ENCODE results near the gene TP53BP1. TPM values are rescaled to one million over a fixed set of nuclear protein-coding genes. Genes with fewer than 3 reads are reported as not detected.

TP53BP1 gene
- total RNA-seq, 4 donors from 2014 or later: 9.0 to 17.0 (median 13.3) TPM

DNA sequence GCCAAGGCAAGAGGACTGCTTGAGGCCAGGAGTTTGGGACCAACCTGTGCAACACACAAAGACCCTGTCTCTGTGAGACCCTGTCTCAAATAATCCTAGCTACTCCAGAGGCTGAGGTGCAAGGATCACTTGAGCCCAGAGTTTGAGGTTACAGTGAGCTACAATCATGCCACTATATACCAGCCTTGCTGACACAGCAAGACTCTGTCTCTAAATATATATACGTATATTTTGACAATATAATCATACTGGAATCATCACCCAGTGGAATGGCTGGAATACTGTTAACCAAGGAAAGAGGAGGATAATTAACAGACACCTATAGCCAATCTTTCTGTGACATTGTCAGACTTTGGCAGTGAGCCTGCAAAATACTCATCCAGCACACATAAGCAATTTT lies 15.5 kb upstream of the TP53BP1 start:
- no peak for DNase-seq
- no peak for ATAC-seq
- intact Hi-C loops (cut with DNase I; ENCODE audit: low total_unique reads) (no loop called here), in situ Hi-C loops (cut with MboI; ENCODE audit: low sequenced_read_pairs in 4 of 4) (no loop called here)
- TF ChIP-seq POLR2A (IDR thresholded peaks at IDR 0.05): no peak
- TF ChIP-seq, protein P1, sequence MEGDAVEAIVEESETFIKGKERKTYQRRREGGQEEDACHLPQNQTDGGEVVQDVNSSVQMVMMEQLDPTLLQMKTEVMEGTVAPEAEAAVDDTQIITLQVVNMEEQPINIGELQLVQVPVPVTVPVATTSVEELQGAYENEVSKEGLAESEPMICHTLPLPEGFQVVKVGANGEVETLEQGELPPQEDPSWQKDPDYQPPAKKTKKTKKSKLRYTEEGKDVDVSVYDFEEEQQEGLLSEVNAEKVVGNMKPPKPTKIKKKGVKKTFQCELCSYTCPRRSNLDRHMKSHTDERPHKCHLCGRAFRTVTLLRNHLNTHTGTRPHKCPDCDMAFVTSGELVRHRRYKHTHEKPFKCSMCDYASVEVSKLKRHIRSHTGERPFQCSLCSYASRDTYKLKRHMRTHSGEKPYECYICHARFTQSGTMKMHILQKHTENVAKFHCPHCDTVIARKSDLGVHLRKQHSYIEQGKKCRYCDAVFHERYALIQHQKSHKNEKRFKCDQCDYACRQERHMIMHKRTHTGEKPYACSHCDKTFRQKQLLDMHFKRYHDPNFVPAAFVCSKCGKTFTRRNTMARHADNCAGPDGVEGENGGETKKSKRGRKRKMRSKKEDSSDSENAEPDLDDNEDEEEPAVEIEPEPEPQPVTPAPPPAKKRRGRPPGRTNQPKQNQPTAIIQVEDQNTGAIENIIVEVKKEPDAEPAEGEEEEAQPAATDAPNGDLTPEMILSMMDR (IDR thresholded peaks at IDR 0.05 in 4 of 5, conservative IDR thresholded peaks at IDR 0.05 in 1 of 5): no peak
- H3K4me3 ChIP-seq: no peak overlapping the region
- H3K27me3 ChIP-seq: no peaks in the 10 kb centered on the region
- H3K36me3 ChIP-seq: no peaks in the 10 kb centered on the region
- peak overlapping the region; percentile 84 to 93 (median 92) for H3K27ac ChIP-seq
- H3K4me1 ChIP-seq: peaks cover 31 to 32% of the 10 kb centered on the region in 2 donors
- H3K9me3 ChIP-seq: no peaks in the 10 kb centered on the region

DNA sequence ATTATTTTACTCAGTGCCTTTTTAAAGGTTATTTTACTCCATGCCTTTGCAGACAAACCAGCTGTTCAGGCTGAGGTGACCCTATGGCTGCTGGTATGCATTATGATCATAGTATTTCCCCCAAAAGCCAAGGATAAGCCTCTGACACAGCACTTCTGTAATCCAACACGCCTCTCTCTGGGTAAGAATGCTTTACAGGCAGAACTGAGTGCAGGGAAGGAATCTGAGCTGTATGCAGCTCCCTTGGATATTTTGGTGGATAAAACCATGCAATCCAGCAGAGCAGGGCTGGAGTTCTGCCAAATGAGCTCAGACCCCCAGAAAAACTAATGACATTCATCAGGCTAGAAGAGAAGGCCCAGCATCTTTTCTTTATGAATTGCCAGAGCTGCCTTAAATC lies 12.8 kb upstream of the TP53BP1 start:
- intact Hi-C loops (cut with DNase I; ENCODE audit: low total_unique reads) (no loop called here), in situ Hi-C loops (cut with MboI; ENCODE audit: low sequenced_read_pairs in 4 of 4) (no loop called here)
- no peak for ATAC-seq
- H3K9me3 ChIP-seq: no peaks in the 10 kb centered on the region
- no peak for DNase-seq
- no peak overlapping the region for H3K27ac ChIP-seq
- peaks cover 20 to 24% of the 10 kb centered on the region in 2 donors for H3K4me1 ChIP-seq
- no peak overlapping the region for H3K4me3 ChIP-seq
- no peaks in the 10 kb centered on the region for H3K27me3 ChIP-seq
- H3K36me3 ChIP-seq: no peaks in the 10 kb centered on the region
- TF ChIP-seq, protein P1 (IDR thresholded peaks at IDR 0.05 in 4 of 5, conservative IDR thresholded peaks at IDR 0.05 in 1 of 5): no peak
- TF ChIP-seq POLR2A (IDR thresholded peaks at IDR 0.05): no peak

DNA sequence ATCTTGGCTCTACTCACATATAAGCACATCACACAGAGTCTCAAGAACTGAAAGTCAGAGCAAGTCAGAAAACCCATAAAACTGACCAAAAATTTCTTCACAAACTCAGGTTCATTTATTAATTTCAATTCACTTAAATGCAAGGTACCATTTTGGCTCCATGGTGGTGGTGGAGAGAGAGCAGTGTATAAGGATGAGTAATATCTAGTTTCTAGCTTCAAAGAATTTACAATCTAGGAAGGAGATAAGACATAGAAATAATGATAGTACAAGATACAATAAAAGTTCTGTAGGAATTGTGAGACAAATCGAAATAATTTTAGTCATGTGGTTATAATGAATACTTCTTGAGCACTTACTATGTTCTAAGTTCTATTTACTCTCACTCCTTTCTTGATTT lies 6.7 kb upstream of the TP53BP1 start:
- no peaks in the 10 kb centered on the region for H3K9me3 ChIP-seq
- intact Hi-C loops (cut with DNase I; ENCODE audit: low total_unique reads) (no loop called here), in situ Hi-C loops (cut with MboI; ENCODE audit: low sequenced_read_pairs in 4 of 4) (loop anchor here in 1 of 4 donors (10.0 kb wide), 1 partner anchor 165 kb away; the partner anchor contains the start of gene LCMT2)
- no peaks in the 10 kb centered on the region for H3K36me3 ChIP-seq
- H3K4me3 ChIP-seq: no peak overlapping the region
- DNase-seq: no peak
- no peaks in the 10 kb centered on the region for H3K27me3 ChIP-seq
- ATAC-seq: no peak
- H3K27ac ChIP-seq: no peak overlapping the region
- no peak for TF ChIP-seq POLR2A (IDR thresholded peaks at IDR 0.05)
- TF ChIP-seq, protein P1 (IDR thresholded peaks at IDR 0.05 in 4 of 5, conservative IDR thresholded peaks at IDR 0.05 in 1 of 5): no peak
- H3K4me1 ChIP-seq: no peaks in the 10 kb centered on the region

DNA sequence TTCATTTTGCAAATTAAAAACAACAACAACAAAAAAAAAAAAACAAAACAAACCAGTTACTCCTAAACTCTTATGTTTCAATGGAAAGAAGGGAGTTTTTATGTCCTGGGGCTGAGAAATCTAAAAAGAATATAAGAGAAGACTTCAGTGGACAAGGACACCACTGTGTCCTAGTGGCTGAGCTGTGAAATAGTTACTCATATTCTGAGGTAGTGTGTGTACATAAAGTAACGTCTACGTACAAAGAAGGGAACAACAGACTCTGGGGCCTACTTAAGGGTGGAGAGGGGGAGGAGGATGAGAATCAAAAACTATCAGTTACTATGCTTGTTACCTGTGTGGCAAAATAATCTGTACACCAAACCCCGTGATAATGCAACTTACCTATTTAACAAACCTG lies 6.0 kb upstream of the TP53BP1 start:
- intact Hi-C loops (cut with DNase I; ENCODE audit: low total_unique reads): no loop called here
- Histone ChIP-seq H3K27me3 (no peaks in the 10 kb centered on the region), H3K9me3 (no peaks in the 10 kb centered on the region), H3K27ac (no peak overlapping the region), H3K36me3 (no peaks in the 10 kb centered on the region), H3K4me1 (no peaks in the 10 kb centered on the region), H3K4me3 (no peak overlapping the region)
- ATAC-seq (no peak), DNase-seq (no peak)
- TF ChIP-seq, protein P1 (IDR thresholded peaks at IDR 0.05 in 4 of 5, conservative IDR thresholded peaks at IDR 0.05 in 1 of 5): no peak
- TF ChIP-seq POLR2A (IDR thresholded peaks at IDR 0.05): no peak
- in situ Hi-C loops (cut with MboI; ENCODE audit: low sequenced_read_pairs in 4 of 4): loop anchor here in 1 of 4 donors (10.0 kb wide), 1 partner anchor 164 kb away; the partner anchor contains the start of gene LCMT2
